ENCODE results near the gene AKT2. TPM values are rescaled to one million over a fixed set of nuclear protein-coding genes. Genes with fewer than 3 reads are reported as not detected.

The AKT2 gene
- polyA plus RNA-seq, 3 donors: 11.4 to 122 (median 16.3) TPM

DNA sequence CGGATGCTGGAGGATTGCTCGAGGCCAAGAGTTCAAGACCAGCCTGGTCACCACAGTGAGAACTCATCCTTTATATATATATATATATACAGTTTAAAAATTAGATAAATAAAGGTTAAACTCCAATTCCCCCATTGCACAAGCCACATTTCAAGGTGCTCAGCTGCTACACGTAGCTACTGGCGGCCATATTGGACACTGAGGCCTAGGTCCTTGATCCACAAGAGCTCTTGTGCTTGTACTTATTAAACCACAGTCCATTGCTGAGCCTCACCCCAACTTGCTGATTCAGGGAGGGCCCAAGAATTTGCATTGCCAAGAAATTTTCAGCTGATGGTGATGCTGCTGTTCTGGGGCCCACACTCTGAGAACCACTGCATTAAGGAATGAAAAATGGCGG is 76.5 kb downstream of the AKT2 start:
- H3K36me3 ChIP-seq (replicated peaks in 1 of 2; ENCODE audit: control insufficient read depth in 1 of 2, insufficient read depth in 2 of 2, low read length in 2 of 2): peaks cover 3 to 29% of the 10 kb centered on the region in 2 donors
- no peak overlapping the region for H3K4me3 Mint-ChIP-seq
- H3K9me3 Mint-ChIP-seq: peaks cover 0 to 5% (median 0%) of the 10 kb centered on the region in 7 donors
- no peaks in the 10 kb centered on the region for H3K4me1 Mint-ChIP-seq
- no peaks in the 10 kb centered on the region for H3K79me2 ChIP-seq (ENCODE audit: insufficient read depth, low read length)
- WGBS (ENCODE audit: insufficient coverage): 100% methylated on average over 3 of the region's 5 CpGs
- H3K9ac ChIP-seq (ENCODE audit: insufficient read depth, low read length, poor library complexity, severe bottlenecking): no peak overlapping the region
- H4K20me1 ChIP-seq (ENCODE audit: insufficient read depth, low read length): no peaks in the 10 kb centered on the region
- H3K27ac Mint-ChIP-seq: no peak overlapping the region
- TF ChIP-seq, protein P1, sequence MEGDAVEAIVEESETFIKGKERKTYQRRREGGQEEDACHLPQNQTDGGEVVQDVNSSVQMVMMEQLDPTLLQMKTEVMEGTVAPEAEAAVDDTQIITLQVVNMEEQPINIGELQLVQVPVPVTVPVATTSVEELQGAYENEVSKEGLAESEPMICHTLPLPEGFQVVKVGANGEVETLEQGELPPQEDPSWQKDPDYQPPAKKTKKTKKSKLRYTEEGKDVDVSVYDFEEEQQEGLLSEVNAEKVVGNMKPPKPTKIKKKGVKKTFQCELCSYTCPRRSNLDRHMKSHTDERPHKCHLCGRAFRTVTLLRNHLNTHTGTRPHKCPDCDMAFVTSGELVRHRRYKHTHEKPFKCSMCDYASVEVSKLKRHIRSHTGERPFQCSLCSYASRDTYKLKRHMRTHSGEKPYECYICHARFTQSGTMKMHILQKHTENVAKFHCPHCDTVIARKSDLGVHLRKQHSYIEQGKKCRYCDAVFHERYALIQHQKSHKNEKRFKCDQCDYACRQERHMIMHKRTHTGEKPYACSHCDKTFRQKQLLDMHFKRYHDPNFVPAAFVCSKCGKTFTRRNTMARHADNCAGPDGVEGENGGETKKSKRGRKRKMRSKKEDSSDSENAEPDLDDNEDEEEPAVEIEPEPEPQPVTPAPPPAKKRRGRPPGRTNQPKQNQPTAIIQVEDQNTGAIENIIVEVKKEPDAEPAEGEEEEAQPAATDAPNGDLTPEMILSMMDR (IDR thresholded peaks at IDR 0.05): no peak
- no peak overlapping the region for H3K27ac ChIP-seq (ENCODE audit: low read depth in 1 of 2, low read length in 2 of 2)
- intact Hi-C loops (cut with micrococcal nuclease): no loop called here
- DNase-seq: no peak
- peaks cover 39 to 54% of the 10 kb centered on the region in 2 donors for H3K36me3 Mint-ChIP-seq
- H3K27me3 Mint-ChIP-seq (ENCODE audit: low read depth in 3 of 3): no peaks in the 10 kb centered on the region
- H3K4me3 ChIP-seq (replicated peaks in 1 of 3; ENCODE audit: low read depth in 2 of 3, low read length in 3 of 3): no peak overlapping the region
- no peak overlapping the region for H2AFZ ChIP-seq (ENCODE audit: insufficient read depth, low read depth, low read length, poor library complexity, severe bottlenecking)
- no peak overlapping the region for H3K4me2 ChIP-seq (replicated peaks; ENCODE audit: extremely low read depth, low read length, poor library complexity, severe bottlenecking)
- H3K4me1 ChIP-seq (ENCODE audit: control insufficient read depth in 1 of 2, insufficient read depth in 2 of 2, low read length in 2 of 2): no peaks in the 10 kb centered on the region
- no peaks in the 10 kb centered on the region for H3K9me3 ChIP-seq (replicated peaks in 1 of 2; ENCODE audit: control insufficient read depth in 1 of 2, insufficient read depth in 1 of 2, low read length in 2 of 2)
- no peaks in the 10 kb centered on the region for H3K27me3 ChIP-seq (ENCODE audit: control insufficient read depth in 2 of 2, insufficient read depth in 2 of 2, low read length in 2 of 2)

DNA sequence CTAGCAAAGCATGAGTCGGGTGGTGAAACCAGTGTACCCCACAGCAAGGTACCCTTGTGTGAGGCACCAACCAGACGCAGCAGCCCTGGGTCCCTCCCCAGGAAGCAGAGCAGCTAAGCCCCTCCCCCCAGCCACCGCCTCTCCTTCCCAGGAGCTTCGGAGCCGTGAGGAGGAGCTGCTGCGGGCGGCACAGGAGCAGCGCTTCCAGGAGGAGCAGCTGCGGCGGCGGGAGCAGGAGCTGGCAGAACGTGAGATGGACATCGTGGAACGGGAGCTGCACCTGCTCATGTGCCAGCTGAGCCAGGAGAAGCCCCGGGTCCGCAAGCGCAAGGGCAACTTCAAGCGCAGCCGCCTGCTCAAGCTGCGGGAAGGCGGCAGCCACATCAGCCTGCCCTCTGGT is 79.4 kb downstream of the AKT2 start:
- no peaks in the 10 kb centered on the region for H4K20me1 ChIP-seq (ENCODE audit: insufficient read depth, low read length)
- no peaks in the 10 kb centered on the region for H3K79me2 ChIP-seq (ENCODE audit: insufficient read depth, low read length)
- no peaks in the 10 kb centered on the region for H3K4me1 Mint-ChIP-seq
- H3K27ac ChIP-seq (ENCODE audit: low read depth in 1 of 2, low read length in 2 of 2): no peak overlapping the region
- H3K27me3 Mint-ChIP-seq (ENCODE audit: low read depth in 3 of 3): no peaks in the 10 kb centered on the region
- peaks cover 7 to 23% of the 10 kb centered on the region in 2 donors for H3K36me3 ChIP-seq (replicated peaks in 1 of 2; ENCODE audit: control insufficient read depth in 1 of 2, insufficient read depth in 2 of 2, low read length in 2 of 2)
- H3K4me3 ChIP-seq (replicated peaks in 1 of 3; ENCODE audit: low read depth in 2 of 3, low read length in 3 of 3): no peak overlapping the region
- no peak overlapping the region for H2AFZ ChIP-seq (ENCODE audit: insufficient read depth, low read depth, low read length, poor library complexity, severe bottlenecking)
- no peak overlapping the region for H3K9ac ChIP-seq (ENCODE audit: insufficient read depth, low read length, poor library complexity, severe bottlenecking)
- peaks cover 41 to 50% of the 10 kb centered on the region in 2 donors for H3K36me3 Mint-ChIP-seq
- no peaks in the 10 kb centered on the region for H3K9me3 ChIP-seq (replicated peaks in 1 of 2; ENCODE audit: control insufficient read depth in 1 of 2, insufficient read depth in 1 of 2, low read length in 2 of 2)
- no peak overlapping the region for H3K4me3 Mint-ChIP-seq
- H3K4me1 ChIP-seq (ENCODE audit: control insufficient read depth in 1 of 2, insufficient read depth in 2 of 2, low read length in 2 of 2): no peaks in the 10 kb centered on the region
- DNase-seq: no peak
- intact Hi-C loops (cut with micrococcal nuclease): no loop called here
- 98% methylated on average over 20 of the region's 21 CpGs for WGBS (ENCODE audit: insufficient coverage)
- no peaks in the 10 kb centered on the region for H3K9me3 Mint-ChIP-seq
- TF ChIP-seq, protein P1 (IDR thresholded peaks at IDR 0.05): no peak
- H3K27ac Mint-ChIP-seq: no peak overlapping the region
- no peak overlapping the region for H3K4me2 ChIP-seq (replicated peaks; ENCODE audit: extremely low read depth, low read length, poor library complexity, severe bottlenecking)
- H3K27me3 ChIP-seq (ENCODE audit: control insufficient read depth in 2 of 2, insufficient read depth in 2 of 2, low read length in 2 of 2): no peaks in the 10 kb centered on the region
